GM20431 (cell line): ENCODE results near the gene EIPR1.
"Not testable (repeated sequence)": the region's sequence is repeated elsewhere in the genome, so short reads cannot be mapped to it uniquely, and the experiment has no call there.

Source experiments
- in situ Hi-C: fragments of 300-500 bp; cut with MseI, MboI; formaldehyde crosslinking; loops from one replicate; pipeline ENCODE4 v1.15.0; 2020; ENCODE audit warnings: low sequenced_read_pairs; ENCODE audit not compliant: unreplicated experiment

EIPR1 gene

GRCh38 chr2:3202926-3203325, 174.7 kb downstream of the EIPR1 start:
- in situ Hi-C loops, result no loop called here

DNA sequence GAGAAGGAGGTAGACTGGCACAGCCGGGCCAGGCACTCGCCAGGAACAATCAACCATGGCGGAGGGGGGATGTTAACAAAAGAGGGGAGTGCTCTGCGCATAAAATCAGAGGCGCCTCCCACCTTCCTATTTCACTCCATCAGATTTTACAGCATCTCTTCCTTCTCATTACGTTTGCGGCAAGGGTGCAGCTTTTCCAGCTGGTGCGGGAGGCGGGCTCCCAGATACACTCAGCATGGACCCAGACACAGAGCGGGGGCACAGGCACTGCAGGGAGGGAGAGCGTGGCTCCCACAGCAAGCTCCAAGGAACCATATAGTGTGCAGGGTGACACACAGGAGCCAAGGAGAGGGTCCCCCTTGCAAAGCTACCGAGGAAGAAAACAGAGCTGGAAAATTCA, 176.3 kb downstream of the EIPR1 start:
- in situ Hi-C loops, result no loop called here

DNA sequence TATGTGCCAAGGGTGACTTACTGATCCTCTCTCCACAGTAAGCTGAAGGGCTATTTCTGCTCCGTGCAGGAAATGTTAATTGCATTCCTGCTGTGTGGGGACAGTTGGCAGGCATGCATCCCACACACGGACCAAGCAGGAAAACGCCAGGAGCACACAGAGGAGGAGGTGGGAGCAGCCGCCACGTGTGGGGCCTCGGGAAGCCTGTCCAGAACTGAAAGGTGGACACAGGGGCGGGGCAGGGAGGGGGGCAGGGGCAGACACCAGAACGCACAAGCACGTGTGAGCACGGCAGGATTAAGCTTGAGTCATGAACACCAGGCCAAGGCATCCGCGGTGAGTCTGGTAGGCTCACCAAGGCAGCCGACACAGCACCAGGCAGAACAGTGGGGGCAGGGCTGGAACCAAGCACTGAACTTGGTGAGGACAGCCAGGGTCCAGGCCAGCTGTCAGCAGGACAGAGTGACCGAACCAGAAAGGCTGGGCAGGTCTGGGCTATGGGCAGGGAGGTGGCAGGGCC, 177.1 kb downstream of the EIPR1 start:
- in situ Hi-C loops, result no loop called here

GRCh38 chr2:3199627-3200345, 177.8 kb downstream of the EIPR1 start:
- in situ Hi-C loops, result no loop called here

- in situ Hi-C loops, result not testable (repeated sequence)
Observed at GRCh38 chr2:3198671-3199192, 178.9 kb downstream of the EIPR1 start.

DNA sequence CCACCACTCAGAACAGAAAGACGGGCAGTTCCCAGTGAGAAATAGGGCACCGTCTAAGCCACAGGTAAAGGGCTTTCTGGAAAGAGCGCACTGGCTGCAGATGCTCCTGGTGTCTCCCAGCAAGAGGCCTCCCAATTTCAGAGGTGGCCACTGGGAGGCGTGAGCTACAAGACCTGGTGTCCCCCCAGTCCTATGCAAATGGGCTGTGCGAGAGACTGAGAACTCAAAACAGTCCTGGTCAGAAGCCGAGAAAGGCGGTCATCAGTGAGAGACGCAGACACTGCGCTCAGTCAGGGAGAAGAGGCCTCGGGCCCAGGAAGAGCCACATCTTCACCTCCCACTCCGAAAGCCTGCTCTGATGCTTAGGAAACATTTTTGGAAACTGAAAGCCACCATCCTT, 179.5 kb downstream of the EIPR1 start:
- in situ Hi-C loops, result no loop called here

- in situ Hi-C loops, result no loop called here
Observed at GRCh38 chr2:3197308-3197707, 180.3 kb downstream of the EIPR1 start.

DNA sequence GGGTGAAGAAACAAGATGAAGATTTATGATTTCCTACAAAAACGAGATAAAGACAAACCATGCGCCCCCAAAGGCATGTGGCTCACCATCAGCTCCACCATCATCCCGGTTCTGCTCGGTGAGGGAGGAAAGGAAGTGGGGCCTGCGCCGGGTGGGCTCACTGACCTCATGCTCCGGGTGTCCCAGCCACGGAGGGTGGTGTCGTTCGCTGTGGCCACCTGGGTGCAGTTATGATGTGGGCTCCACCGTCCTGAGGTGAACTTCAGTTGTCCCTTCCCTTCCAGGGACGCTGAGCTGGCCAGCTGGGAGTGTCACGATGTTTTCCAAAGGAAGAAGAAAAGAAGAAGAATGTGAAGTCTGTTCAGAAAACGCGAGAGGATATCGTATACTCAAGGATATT, 180.9 kb downstream of the EIPR1 start:
- in situ Hi-C loops, result no loop called here

GRCh38 chr2:3195641-3196476, 181.8 kb downstream of the EIPR1 start:
- in situ Hi-C loops, result no loop called here

- in situ Hi-C loops, result no loop called here
Observed at GRCh38 chr2:3194828-3195227, 182.8 kb downstream of the EIPR1 start.

GRCh38 chr2:3193443-3194330, 183.9 kb downstream of the EIPR1 start:
- in situ Hi-C loops, result no loop called here

DNA sequence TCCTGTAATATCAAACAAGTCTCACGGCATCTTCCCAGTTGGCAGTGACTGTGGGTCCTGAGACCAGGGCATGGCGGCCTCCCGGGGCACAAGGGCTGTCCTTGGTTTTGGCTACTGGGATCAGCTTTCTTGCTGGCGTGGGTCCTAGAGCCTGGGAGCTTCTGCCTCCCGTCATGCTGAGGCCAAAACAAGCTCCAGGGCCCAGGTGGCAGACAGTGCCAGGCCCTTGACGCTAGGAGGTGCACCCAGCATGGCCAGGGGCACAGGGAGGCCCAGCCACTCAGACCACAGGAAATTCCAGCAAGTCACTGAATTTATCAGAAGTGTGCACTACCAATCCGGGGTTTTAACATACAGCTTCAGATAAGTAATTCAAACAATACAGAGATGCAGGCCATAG, 184.7 kb downstream of the EIPR1 start:
- in situ Hi-C loops, result no loop called here

- in situ Hi-C loops, result no loop called here
Observed at GRCh38 chr2:3192281-3192818, 185.3 kb downstream of the EIPR1 start.

- in situ Hi-C loops, result no loop called here
Observed at GRCh38 chr2:3189961-3190360, 187.7 kb downstream of the EIPR1 start.

DNA sequence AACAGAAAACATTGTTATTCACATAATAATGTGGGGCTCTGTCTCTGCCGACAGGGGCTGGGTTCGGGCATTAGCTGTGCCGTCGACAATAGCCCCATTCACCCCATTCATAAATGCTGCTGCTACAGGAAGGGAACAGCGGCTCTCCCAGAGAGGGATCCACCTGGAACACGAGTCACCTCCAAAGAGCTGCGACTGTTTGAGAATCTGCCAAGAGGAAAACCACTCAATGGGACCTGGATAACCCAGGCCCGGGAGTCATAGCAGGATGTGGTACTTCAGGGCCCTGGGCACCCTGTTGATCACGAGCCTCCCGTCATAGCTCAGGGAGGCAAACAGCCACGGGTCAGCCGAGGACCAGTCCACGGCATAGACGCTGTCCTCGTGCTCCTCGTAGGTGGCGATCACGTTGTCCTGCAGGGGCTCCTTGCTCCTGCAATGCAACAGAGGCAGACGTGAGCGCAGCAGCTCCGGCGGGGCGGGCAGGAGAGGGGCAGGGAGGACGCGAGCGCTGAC, 188.5 kb downstream of the EIPR1 start:
- in situ Hi-C loops, result no loop called here

GRCh38 chr2:3188405-3188946, 189.1 kb downstream of the EIPR1 start:
- in situ Hi-C loops, result no loop called here

GRCh38 chr2:3187467-3187866, 190.2 kb downstream of the EIPR1 start:
- in situ Hi-C loops, result no loop called here

GRCh38 chr2:3186766-3187165, 190.9 kb downstream of the EIPR1 start:
- in situ Hi-C loops, result no loop called here

DNA sequence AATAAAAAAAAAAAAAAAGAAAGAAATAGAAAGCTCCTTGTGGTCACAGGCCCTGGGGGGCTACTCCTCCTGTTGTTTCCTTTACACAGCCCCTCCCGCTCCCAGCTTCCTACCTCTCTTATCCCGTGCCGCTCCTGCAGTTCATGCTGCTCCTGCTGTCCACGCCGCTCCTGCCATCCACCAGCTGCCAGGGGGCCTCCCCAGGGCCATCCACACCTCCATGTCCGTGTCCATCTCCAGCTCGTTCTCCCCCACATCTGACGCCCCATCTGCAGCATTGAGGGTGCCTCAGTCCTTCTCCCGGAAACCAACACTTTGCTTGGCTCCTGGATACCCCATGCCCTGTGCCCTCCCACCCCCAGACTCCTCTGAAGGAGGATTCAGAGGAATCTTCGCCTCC, 191.7 kb downstream of the EIPR1 start:
- in situ Hi-C loops, result no loop called here
